ENCODE results near the gene C16orf89.

DNA sequence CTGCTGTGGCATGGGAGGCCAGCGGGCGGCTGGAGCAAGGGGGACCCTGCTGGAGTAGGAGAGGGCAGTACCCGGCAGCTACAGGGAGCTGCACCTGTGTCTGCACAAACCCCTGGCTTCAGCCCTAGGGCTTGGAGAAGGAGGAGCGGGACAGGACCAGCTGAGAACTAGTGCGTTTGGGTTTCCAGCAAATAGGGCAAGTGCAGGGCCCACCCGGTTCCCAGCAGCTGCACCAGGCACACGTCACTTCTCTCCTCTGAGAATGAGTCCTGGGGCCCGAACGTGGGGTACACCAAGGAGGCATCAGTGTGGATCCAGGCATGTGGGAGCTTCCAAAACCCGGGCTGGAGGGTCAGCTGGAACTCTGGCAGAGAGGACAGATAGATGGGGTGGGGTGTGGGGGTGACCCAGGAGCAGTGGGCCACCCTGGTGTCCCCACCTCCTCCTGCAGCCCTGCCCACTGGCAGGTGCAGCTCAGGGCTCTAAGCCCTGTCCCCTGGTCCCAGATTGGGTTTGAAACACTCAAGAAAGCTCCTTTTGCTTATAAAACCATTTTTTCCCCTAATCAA is 5.6 kb downstream of the C16orf89 start:
- TF ChIP-seq, protein P1, sequence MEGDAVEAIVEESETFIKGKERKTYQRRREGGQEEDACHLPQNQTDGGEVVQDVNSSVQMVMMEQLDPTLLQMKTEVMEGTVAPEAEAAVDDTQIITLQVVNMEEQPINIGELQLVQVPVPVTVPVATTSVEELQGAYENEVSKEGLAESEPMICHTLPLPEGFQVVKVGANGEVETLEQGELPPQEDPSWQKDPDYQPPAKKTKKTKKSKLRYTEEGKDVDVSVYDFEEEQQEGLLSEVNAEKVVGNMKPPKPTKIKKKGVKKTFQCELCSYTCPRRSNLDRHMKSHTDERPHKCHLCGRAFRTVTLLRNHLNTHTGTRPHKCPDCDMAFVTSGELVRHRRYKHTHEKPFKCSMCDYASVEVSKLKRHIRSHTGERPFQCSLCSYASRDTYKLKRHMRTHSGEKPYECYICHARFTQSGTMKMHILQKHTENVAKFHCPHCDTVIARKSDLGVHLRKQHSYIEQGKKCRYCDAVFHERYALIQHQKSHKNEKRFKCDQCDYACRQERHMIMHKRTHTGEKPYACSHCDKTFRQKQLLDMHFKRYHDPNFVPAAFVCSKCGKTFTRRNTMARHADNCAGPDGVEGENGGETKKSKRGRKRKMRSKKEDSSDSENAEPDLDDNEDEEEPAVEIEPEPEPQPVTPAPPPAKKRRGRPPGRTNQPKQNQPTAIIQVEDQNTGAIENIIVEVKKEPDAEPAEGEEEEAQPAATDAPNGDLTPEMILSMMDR (optimal IDR thresholded peaks at IDR 0.05 in 1 of 3, IDR thresholded peaks at IDR 0.05 in 1 of 3, conservative IDR thresholded peaks at IDR 0.05 in 1 of 3; ENCODE audit: extremely low read depth in 1 of 3, insufficient read depth in 2 of 3, low read length in 3 of 3): no peak
- no peak for TF ChIP-seq EZH2 (IDR thresholded peaks at IDR 0.05; ENCODE audit: low read length)
